ENCODE measurements around the gene MGAT4D.
"Not testable (repeated sequence)": the region's sequence is repeated elsewhere in the genome, so short reads cannot be mapped to it uniquely, and the experiment has no call there.

MGAT4D gene

DNA sequence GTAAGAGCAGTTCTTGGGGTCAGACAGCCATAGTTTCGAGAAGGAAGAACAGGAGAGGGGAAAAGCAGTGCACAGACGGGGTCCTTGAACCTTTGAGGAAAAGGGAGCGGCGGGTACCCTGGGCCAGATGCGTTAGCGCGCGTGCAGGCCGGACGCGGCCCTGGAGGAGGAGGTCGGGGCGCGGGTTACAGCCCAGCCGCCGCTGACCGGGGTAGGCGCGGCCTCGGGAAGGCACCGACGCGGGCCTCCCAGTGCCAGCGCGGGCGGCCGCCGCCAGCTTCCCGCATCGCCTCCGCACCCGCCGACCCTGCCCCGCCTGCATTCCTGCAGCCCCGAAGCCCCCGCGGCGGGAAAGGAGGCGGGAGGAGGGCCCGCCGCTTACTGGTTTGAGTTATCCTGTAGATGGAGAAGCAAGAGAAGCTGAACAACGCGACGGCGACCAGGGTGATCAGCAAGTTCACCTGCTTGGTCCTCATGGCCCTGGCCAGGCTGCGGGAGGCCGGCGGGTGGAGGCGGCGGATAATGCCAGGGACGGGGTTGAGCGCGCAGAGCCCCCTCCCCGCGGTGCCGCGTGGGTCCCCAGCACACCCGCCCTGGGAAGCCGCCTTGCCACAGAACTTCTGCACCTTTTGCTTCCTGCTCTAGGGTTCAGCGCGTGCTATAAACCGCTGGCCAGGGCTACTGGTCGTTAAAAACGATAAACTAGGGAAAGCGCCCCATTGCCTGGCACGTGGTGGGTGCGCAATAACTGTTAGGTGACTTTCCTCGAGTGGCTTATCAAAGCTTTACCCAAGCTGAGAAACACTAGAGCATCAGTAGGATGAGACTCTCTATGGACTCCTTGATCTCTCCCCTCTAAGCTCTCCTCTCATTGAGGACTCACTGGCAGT lies at the start of gene MGAT4D:
TSS of gene MGAT4D (minus strand) at position 547 of the 890 bp plus-strand sequence. CDS start at position 476, 71 bp downstream.
- no peaks in the 10 kb centered on the region for H3K9me3 ChIP-seq (ENCODE audit: control insufficient read depth in 1 of 2, low read length in 2 of 2)
- H3K27me3 ChIP-seq (ENCODE audit: low read depth, low read length), result peaks cover 29% of the 10 kb centered on the region
- peak within 1 kb of the TSS in 1 of 2 donors; percentile 52 for H3K4me3 ChIP-seq (ENCODE audit: low read depth in 1 of 2, low read length in 2 of 2)
- H3K4me1 ChIP-seq (ENCODE audit: control insufficient read depth in 1 of 2, insufficient read depth in 2 of 2, low read length in 2 of 2), result peaks cover 0 to 5% of the 10 kb centered on the region in 2 donors
- no peak within 1 kb of the TSS for H3K27ac ChIP-seq (ENCODE audit: low read length)
- H3K36me3 ChIP-seq (ENCODE audit: control insufficient read depth in 1 of 2, insufficient read depth in 2 of 2, low read length in 2 of 2), result no peaks in the 10 kb centered on the region

DNA sequence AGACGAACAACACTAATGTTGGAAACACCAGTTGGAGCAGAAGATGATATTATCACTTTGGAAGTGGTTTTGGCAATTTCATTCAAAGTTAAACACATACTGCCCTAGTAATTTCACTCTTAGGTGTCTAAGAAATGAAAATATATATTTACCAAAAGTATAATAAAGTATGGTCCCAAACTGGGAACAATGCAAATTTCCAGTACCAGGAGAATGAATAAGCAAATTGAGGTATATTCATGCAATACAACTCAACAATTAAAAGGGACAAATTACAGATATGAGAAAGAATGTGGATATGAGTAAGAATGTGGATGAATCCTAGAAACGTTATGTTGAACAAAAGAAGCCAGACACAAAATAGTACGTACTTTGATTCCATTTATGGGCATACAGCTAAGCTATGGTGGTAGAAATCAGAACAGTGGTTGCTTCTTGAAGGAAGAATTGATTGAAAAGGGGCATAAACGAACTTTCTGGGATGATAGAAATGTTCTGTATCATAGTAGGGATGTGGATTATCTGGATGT lies 35.9 kb upstream of the MGAT4D start:
- no peaks in the 10 kb centered on the region for H3K27me3 ChIP-seq (ENCODE audit: low read depth, low read length)
- H3K36me3 ChIP-seq (ENCODE audit: control insufficient read depth in 1 of 2, insufficient read depth in 2 of 2, low read length in 2 of 2), result peaks cover 22 to 35% of the 10 kb centered on the region in 2 donors
- H3K9me3 ChIP-seq (ENCODE audit: control insufficient read depth in 1 of 2, low read length in 2 of 2), result no peaks in the 10 kb centered on the region
- H3K4me3 ChIP-seq (ENCODE audit: low read depth in 1 of 2, low read length in 2 of 2), result no peak overlapping the region
- H3K4me1 ChIP-seq (ENCODE audit: control insufficient read depth in 1 of 2, insufficient read depth in 2 of 2, low read length in 2 of 2), result no peaks in the 10 kb centered on the region
- H3K27ac ChIP-seq (ENCODE audit: low read length), result no peak overlapping the region

DNA sequence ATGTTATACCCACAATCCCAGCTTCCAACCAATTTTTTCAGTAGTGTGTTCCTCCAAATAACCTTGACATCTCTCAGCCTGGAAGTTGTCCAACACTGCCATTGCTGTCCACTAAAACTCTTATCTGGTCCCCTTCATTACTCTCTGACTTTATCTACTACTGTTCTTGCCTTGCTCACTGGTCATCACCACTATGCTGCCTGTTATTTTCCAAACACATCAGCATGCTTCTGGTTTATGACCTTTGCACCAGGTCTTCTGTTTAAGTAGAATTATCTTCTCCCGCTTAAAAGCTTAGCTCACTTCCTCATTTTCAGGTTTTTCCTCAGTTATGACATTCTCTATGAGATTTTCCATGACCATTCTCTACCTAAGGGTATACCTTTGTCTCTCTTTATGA lies 31.3 kb upstream of the MGAT4D start:
- no peak overlapping the region for H3K27ac ChIP-seq (ENCODE audit: low read length)

DNA sequence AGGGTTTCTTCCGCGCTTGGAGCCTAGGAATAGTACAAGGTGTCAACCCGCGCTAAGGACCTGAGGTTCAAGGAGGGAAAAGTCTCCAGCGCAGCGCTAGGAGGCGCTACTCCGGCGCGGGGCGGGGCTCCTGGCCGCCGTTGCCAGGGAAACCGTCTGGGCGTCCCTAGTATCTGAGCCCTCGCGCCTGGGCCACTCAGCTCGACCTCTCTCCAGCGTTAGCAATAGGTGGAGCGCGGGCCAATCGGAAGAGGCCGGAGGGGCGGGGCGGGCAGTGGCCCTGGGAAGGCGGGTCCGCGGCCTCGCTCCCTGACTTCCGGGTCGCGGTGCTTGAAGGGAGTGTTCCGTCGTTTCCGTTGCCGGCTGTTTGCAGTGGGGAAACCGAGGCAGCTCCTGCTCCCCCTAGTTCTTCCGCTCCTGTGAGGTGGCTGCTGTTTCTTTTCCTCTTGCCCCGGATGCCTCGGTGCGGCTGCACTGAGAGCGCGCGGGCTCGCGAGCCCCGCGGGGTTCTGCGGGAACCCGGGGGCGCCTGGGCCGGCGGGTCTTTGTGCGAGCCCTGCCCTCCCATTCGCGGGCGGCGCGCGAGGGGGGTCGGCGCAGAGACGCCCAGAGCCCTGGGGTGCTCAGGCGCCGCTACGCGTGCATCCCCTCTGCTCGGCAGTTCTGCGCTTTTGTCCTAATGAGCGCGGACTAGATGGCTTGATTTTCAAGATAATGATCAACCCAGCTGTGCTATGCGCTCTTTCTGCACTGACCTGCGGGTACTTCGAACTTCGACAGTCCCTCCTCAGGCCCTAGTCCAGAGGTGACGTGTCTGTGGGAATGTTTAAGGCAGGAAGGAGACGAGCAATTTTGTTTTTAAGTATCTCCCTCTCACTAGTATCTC lies 26.0 kb upstream of the MGAT4D start, which contains the start of gene ELMOD2:
TSS of gene ELMOD2 (plus strand) at position 312 of the 886 bp plus-strand sequence. CDS start 1,261 bp downstream, outside the sequence.
- Histone ChIP-seq H3K9me3 (ENCODE audit: control insufficient read depth in 1 of 2, low read length in 2 of 2) (no peaks in the 10 kb centered on the region), H3K4me3 (ENCODE audit: low read depth in 1 of 2, low read length in 2 of 2) (peak within 1 kb of the TSS; percentile 85 to 94), H3K27me3 (ENCODE audit: low read depth, low read length) (no peaks in the 10 kb centered on the region), H3K4me1 (ENCODE audit: control insufficient read depth in 1 of 2, insufficient read depth in 2 of 2, low read length in 2 of 2) (peaks cover 0 to 7% of the 10 kb centered on the region in 2 donors), H3K27ac (ENCODE audit: low read length) (peak within 1 kb of the TSS; percentile 71), H3K36me3 (ENCODE audit: control insufficient read depth in 1 of 2, insufficient read depth in 2 of 2, low read length in 2 of 2) (peaks cover 2 to 10% of the 10 kb centered on the region in 2 donors)

More for the DNA sequence above, 31.3 kb upstream of the MGAT4D start:
- Histone ChIP-seq H3K4me3 (ENCODE audit: low read depth in 1 of 2, low read length in 2 of 2) (no peak overlapping the region), H3K36me3 (ENCODE audit: control insufficient read depth in 1 of 2, insufficient read depth in 2 of 2, low read length in 2 of 2) (peaks cover 8 to 18% of the 10 kb centered on the region in 2 donors), H3K27me3 (ENCODE audit: low read depth, low read length) (no peaks in the 10 kb centered on the region), H3K9me3 (ENCODE audit: control insufficient read depth in 1 of 2, low read length in 2 of 2) (no peaks in the 10 kb centered on the region), H3K4me1 (ENCODE audit: control insufficient read depth in 1 of 2, insufficient read depth in 2 of 2, low read length in 2 of 2) (peaks cover 0 to 7% of the 10 kb centered on the region in 2 donors)

DNA sequence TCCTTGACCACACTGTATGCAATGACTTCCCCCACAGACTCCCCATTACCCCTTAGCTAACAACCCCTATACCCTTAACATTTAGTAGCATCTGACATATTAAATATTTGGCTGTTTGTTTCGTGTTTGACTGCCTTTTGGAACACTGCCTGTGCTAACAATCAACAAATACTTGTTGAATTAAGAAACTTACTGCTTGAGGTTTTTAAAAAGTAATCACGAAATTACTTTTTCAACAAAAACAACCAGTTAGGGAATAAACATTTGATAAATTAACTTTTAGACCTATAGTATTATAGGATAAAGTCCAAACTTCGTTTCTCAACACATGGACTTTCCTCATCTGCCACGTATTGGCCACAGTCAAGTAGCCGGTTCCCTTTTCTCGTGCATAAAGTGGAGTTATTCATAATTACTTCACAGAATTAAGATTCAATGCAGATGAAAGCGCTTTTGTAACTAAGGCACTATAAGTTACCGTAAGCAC lies 25.3 kb upstream of the MGAT4D start:
- H3K27me3 ChIP-seq (ENCODE audit: low read depth, low read length), result no peaks in the 10 kb centered on the region
- H3K9me3 ChIP-seq (ENCODE audit: control insufficient read depth in 1 of 2, low read length in 2 of 2), result no peaks in the 10 kb centered on the region
- peaks cover 0 to 8% of the 10 kb centered on the region in 2 donors for H3K36me3 ChIP-seq (ENCODE audit: control insufficient read depth in 1 of 2, insufficient read depth in 2 of 2, low read length in 2 of 2)
- peak overlapping the region; percentile 64 for H3K27ac ChIP-seq (ENCODE audit: low read length)
- peak overlapping the region; percentile 85 to 94 for H3K4me3 ChIP-seq (ENCODE audit: low read depth in 1 of 2, low read length in 2 of 2)
- peaks cover 0 to 7% of the 10 kb centered on the region in 2 donors for H3K4me1 ChIP-seq (ENCODE audit: control insufficient read depth in 1 of 2, insufficient read depth in 2 of 2, low read length in 2 of 2)

- H3K36me3 ChIP-seq (ENCODE audit: control insufficient read depth in 1 of 2, insufficient read depth in 2 of 2, low read length in 2 of 2), result no peaks in the 10 kb centered on the region
- H3K27ac ChIP-seq (ENCODE audit: low read length), result no peak overlapping the region
- H3K27me3 ChIP-seq (ENCODE audit: low read depth, low read length), result no peaks in the 10 kb centered on the region
- no peak overlapping the region for H3K4me3 ChIP-seq (ENCODE audit: low read depth in 1 of 2, low read length in 2 of 2)
- no peaks in the 10 kb centered on the region for H3K4me1 ChIP-seq (ENCODE audit: control insufficient read depth in 1 of 2, insufficient read depth in 2 of 2, low read length in 2 of 2)
- no peaks in the 10 kb centered on the region for H3K9me3 ChIP-seq (ENCODE audit: control insufficient read depth in 1 of 2, low read length in 2 of 2)
Observed at GRCh38 chr4:140515423-140515822, 17.3 kb upstream of the MGAT4D start.

GRCh38 chr4:140513765-140514164 lies 15.7 kb upstream of the MGAT4D start:
- H3K9me3 ChIP-seq (ENCODE audit: control insufficient read depth in 1 of 2, low read length in 2 of 2); H3K36me3 ChIP-seq (ENCODE audit: control insufficient read depth in 1 of 2, insufficient read depth in 2 of 2, low read length in 2 of 2); H3K4me1 ChIP-seq (ENCODE audit: control insufficient read depth in 1 of 2, insufficient read depth in 2 of 2, low read length in 2 of 2); H3K27me3 ChIP-seq (ENCODE audit: low read depth, low read length); H3K4me3 ChIP-seq (ENCODE audit: low read depth in 1 of 2, low read length in 2 of 2); H3K27ac ChIP-seq (ENCODE audit: low read length): not testable (repeated sequence)

- Histone ChIP-seq H3K4me1 (ENCODE audit: control insufficient read depth in 1 of 2, insufficient read depth in 2 of 2, low read length in 2 of 2) (no peaks in the 10 kb centered on the region), H3K27me3 (ENCODE audit: low read depth, low read length) (peaks cover 10% of the 10 kb centered on the region), H3K4me3 (ENCODE audit: low read depth in 1 of 2, low read length in 2 of 2) (no peak overlapping the region), H3K27ac (ENCODE audit: low read length) (no peak overlapping the region), H3K36me3 (ENCODE audit: control insufficient read depth in 1 of 2, insufficient read depth in 2 of 2, low read length in 2 of 2) (no peaks in the 10 kb centered on the region), H3K9me3 (ENCODE audit: control insufficient read depth in 1 of 2, low read length in 2 of 2) (no peaks in the 10 kb centered on the region)
Observed at GRCh38 chr4:140504261-140504660, 6.2 kb upstream of the MGAT4D start.

GRCh38 chr4:140499391-140499790 lies 1.3 kb upstream of the MGAT4D start:
- Histone ChIP-seq H3K4me3 (ENCODE audit: low read depth in 1 of 2, low read length in 2 of 2) (no peak overlapping the region), H3K36me3 (ENCODE audit: control insufficient read depth in 1 of 2, insufficient read depth in 2 of 2, low read length in 2 of 2) (no peaks in the 10 kb centered on the region), H3K4me1 (ENCODE audit: control insufficient read depth in 1 of 2, insufficient read depth in 2 of 2, low read length in 2 of 2) (peaks cover 0 to 5% of the 10 kb centered on the region in 2 donors), H3K9me3 (ENCODE audit: control insufficient read depth in 1 of 2, low read length in 2 of 2) (no peaks in the 10 kb centered on the region), H3K27me3 (ENCODE audit: low read depth, low read length) (peaks cover 29% of the 10 kb centered on the region), H3K27ac (ENCODE audit: low read length) (no peak overlapping the region)

- Histone ChIP-seq H3K4me3 (ENCODE audit: low read depth in 1 of 2, low read length in 2 of 2) (peak overlapping the region in 1 of 2 donors; percentile 52), H3K9me3 (ENCODE audit: control insufficient read depth in 1 of 2, low read length in 2 of 2) (no peaks in the 10 kb centered on the region), H3K27ac (ENCODE audit: low read length) (no peak overlapping the region), H3K4me1 (ENCODE audit: control insufficient read depth in 1 of 2, insufficient read depth in 2 of 2, low read length in 2 of 2) (peaks cover 0 to 5% of the 10 kb centered on the region in 2 donors), H3K27me3 (ENCODE audit: low read depth, low read length) (peaks cover 29% of the 10 kb centered on the region), H3K36me3 (ENCODE audit: control insufficient read depth in 1 of 2, insufficient read depth in 2 of 2, low read length in 2 of 2) (no peaks in the 10 kb centered on the region)
Observed at GRCh38 chr4:140497405-140497746, 717 bp downstream of the MGAT4D start.

DNA sequence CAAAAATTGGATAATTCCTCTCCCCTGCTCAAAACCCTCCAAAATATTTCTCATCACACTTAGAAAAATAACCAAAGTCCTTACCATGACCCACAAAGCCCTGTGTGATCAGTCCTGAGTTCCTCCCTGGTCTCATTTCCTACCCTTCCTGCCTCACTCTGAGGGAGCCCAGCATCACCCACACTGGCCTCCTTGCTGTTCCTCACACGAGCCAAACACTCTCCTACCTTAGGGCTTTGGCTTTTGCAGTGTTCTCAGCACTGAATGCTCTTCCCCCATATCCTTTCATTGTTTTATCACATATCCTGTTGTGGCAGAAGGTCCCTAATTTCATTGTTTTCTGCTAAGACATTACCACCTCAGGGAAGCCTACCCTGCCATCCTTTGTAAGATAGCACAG lies 12.2 kb downstream of the MGAT4D start:
- Histone ChIP-seq H3K27me3 (ENCODE audit: low read depth, low read length) (no peaks in the 10 kb centered on the region), H3K4me1 (ENCODE audit: control insufficient read depth in 1 of 2, insufficient read depth in 2 of 2, low read length in 2 of 2) (no peaks in the 10 kb centered on the region), H3K4me3 (ENCODE audit: low read depth in 1 of 2, low read length in 2 of 2) (no peak overlapping the region), H3K36me3 (ENCODE audit: control insufficient read depth in 1 of 2, insufficient read depth in 2 of 2, low read length in 2 of 2) (no peaks in the 10 kb centered on the region), H3K9me3 (ENCODE audit: control insufficient read depth in 1 of 2, low read length in 2 of 2) (peaks cover 0 to 4% of the 10 kb centered on the region in 2 donors), H3K27ac (ENCODE audit: low read length) (no peak overlapping the region)

Data from muscle layer of duodenum (tissue), 2 donors.